HepG2 (cell line): ENCODE results near the gene GATD1. TPM values are rescaled to one million over a fixed set of nuclear protein-coding genes. Genes with fewer than 3 reads are reported as not detected.
A peak's percentile ranks its signal among the peaks of the same experiment; 100 is the strongest.

Experiments used
- ATAD3A ChIP-seq: sonication (generic); formaldehyde crosslinking; IDR thresholded peaks from 2 replicates; pipeline ENCODE4 v1.4.0; 2020; ENCODE audit warnings: missing genetic modification reagents
- HNRNPL ChIP-seq: fragments of 200-400 bp; formaldehyde crosslinking; IDR thresholded peaks from 2 replicates; pipeline ENCODE4 v1.6.1; 2017; ENCODE audit warnings: mild to moderate bottlenecking, low read depth, low read length
- SP4 ChIP-seq: sonication (generic); formaldehyde crosslinking; IDR thresholded peaks from 2 replicates; pipeline ENCODE4 v1.8.1; 2023; ENCODE audit warnings: mild to moderate bottlenecking, missing genetic modification reagents
- TCF12 ChIP-seq, 2 experiments: fragments of 450-650 bp in 1 of 2; sonication (generic) in 1 of 2; formaldehyde crosslinking in 1 of 2; IDR thresholded peaks; 2 replicates each; pipeline versions ENCODE4 v1.6.1 to v1.8.0; 2017 to 2022; ENCODE audit warnings: antibody characterized with exemption in 1 of 2, mild to moderate bottlenecking in 1 of 2, missing genetic modification reagents in 1 of 2, moderate library complexity in 1 of 2
- ZMYM3 ChIP-seq: sonication (generic); formaldehyde crosslinking; IDR thresholded peaks from 2 replicates; pipeline ENCODE4 v1.5.1; 2020; ENCODE audit warnings: mild to moderate bottlenecking, missing genetic modification reagents
- ZNF24 ChIP-seq: fragments of 450-650 bp; IDR thresholded peaks from 2 replicates; pipeline ENCODE4 v1.6.1; 2017; ENCODE audit warnings: antibody characterized with exemption, mild to moderate bottlenecking
- ZNF335 ChIP-seq: sonication (generic); formaldehyde crosslinking; IDR thresholded peaks from 2 replicates; pipeline ENCODE4 v1.4.0; 2020; ENCODE audit warnings: missing genetic modification reagents
- polyA plus RNA-seq, 8 experiments: library from polyadenylated mRNA; depleted of rRNA in 3 of 8; stranded (reverse) in 7 of 8; unstranded in 1 of 8; fragments of >200 nt; fragmentation: Illumina TruSeq in 4 of 8; extraction: Trizol in 4 of 8; gene quantifications; 2 replicates each; pipeline versions ENCODE4 v1.2.1 to v1.2.3, GENCODE V29; 2011 to 2016; ENCODE audit warnings: low read depth in 4 of 8, missing spikeins in 1 of 8, mixed read lengths in 1 of 8; ENCODE audit not compliant: insufficient read depth in 1 of 8
- total RNA-seq, 5 experiments: library from RNA; depleted of rRNA; stranded (reverse); fragments of >200 nt; fragmentation: Illumina TruSeq; extraction: Trizol; gene quantifications; 2 replicates each; pipeline ENCODE4 v1.2.3, GENCODE V29; 2016; ENCODE audit warnings: low read depth in 1 of 5
- TF ChIP-seq, protein P1 (sequence below): sonication (generic); formaldehyde crosslinking; IDR thresholded peaks from 2 replicates; pipeline ENCODE4 v1.4.0; 2020; ENCODE audit warnings: missing genetic modification reagents, borderline replicate concordance
- TF ChIP-seq, protein P2 (sequence below): sonication (generic); formaldehyde crosslinking; IDR thresholded peaks from 2 replicates; pipeline ENCODE4 v1.8.1; 2022; ENCODE audit warnings: mild to moderate bottlenecking, missing genetic modification reagents
- TF ChIP-seq, protein P3 (sequence below): sonication (generic); formaldehyde crosslinking; IDR thresholded peaks from 2 replicates; pipeline ENCODE4 v1.4.0; 2020; ENCODE audit warnings: missing genetic modification reagents
- TF ChIP-seq, protein P4 (sequence below), 2 experiments: sonication (generic) in 1 of 2; formaldehyde crosslinking in 1 of 2; IDR thresholded peaks; 2 replicates each; pipeline versions ENCODE4 v1.6.1 to v1.9.0; 2014 to 2022; ENCODE audit warnings: antibody characterized with exemption in 1 of 2, borderline replicate concordance in 1 of 2, inconsistent platforms in 1 of 2, low read depth in 1 of 2, missing genetic modification reagents in 1 of 2

Gene GATD1
- total and polyA plus RNA-seq, 2 of the 13 experiments (the other 11 are each of a cell fraction or from before 2014, with no cell fraction given), result 31.3 to 60.5 TPM

DNA sequence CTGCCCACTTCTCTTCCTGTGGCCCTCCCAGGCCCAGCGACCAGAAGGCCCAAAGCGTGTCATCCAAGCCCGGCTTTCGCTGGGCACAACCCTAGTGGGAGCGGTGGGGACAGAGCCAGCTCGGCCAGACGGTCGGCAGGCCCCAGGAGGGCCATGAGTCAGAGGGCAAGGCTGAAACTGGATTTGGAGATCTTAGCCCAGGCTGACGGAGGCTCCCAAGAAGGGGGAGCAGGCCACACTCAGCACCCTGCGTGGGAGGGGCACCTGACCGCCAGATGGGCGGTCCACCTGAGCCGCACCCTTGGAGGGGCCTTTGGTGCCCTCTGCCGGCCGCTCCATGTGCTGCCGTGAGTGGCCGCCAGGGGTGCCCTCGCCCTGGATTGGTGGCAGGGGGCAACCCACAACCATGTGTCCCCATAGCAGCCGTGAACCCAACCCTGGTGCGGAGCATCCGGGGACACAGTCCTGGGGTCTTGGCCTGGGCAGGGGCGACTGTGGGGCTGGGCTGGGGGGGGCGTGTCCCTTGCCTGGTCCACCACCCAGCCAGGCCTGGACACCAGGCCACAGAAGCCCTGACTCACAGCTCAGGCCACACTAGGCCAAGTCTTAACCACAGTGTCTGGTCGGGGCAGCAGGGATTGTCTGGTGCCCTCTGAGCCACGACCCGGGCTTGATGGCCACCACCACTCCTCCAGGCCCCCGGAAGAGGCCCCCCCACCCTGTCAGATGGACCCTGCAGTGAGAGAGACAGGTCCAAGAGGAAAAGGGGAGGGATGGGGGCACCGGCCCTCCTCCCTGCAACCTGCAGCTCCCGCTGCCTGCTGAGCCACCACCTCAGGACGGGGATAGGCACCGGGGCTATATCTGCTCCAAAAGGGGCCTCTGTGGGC, 49.2 kb downstream of the GATD1 start (continued):
- TF ChIP-seq, protein P1, sequence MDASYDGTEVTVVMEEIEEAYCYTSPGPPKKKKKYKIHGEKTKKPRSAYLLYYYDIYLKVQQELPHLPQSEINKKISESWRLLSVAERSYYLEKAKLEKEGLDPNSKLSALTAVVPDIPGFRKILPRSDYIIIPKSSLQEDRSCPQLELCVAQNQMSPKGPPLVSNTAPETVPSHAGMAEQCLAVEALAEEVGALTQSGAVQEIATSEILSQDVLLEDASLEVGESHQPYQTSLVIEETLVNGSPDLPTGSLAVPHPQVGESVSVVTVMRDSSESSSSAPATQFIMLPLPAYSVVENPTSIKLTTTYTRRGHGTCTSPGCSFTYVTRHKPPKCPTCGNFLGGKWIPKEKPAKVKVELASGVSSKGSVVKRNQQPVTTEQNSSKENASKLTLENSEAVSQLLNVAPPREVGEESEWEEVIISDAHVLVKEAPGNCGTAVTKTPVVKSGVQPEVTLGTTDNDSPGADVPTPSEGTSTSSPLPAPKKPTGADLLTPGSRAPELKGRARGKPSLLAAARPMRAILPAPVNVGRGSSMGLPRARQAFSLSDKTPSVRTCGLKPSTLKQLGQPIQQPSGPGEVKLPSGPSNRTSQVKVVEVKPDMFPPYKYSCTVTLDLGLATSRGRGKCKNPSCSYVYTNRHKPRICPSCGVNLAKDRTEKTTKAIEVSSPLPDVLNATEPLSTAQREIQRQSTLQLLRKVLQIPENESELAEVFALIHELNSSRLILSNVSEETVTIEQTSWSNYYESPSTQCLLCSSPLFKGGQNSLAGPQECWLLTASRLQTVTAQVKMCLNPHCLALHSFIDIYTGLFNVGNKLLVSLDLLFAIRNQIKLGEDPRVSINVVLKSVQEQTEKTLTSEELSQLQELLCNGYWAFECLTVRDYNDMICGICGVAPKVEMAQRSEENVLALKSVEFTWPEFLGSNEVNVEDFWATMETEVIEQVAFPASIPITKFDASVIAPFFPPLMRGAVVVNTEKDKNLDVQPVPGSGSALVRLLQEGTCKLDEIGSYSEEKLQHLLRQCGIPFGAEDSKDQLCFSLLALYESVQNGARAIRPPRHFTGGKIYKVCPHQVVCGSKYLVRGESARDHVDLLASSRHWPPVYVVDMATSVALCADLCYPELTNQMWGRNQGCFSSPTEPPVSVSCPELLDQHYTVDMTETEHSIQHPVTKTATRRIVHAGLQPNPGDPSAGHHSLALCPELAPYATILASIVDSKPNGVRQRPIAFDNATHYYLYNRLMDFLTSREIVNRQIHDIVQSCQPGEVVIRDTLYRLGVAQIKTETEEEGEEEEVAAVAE (CRISPR knock-in tag), result no peak
- TF ChIP-seq ZNF335 (CRISPR knock-in tag) (peak; percentile 22; the same call in 1 of the 2 replicates), ZNF24 (no peak), SP4 (peak; percentile 84), ZMYM3 (CRISPR knock-in tag) (peak; percentile 11; the same call in 1 of the 2 replicates), HNRNPL (peak; percentile 99), TCF12 (IDR thresholded peaks at IDR 0.05) (no peak), TCF12 (CRISPR knock-in tag; IDR thresholded peaks at IDR 0.05) (0 out of 2 replicates have a peak, but pooled peaks have one; percentile 46), ATAD3A (CRISPR knock-in tag) (no peak)
- TF ChIP-seq, protein P2, sequence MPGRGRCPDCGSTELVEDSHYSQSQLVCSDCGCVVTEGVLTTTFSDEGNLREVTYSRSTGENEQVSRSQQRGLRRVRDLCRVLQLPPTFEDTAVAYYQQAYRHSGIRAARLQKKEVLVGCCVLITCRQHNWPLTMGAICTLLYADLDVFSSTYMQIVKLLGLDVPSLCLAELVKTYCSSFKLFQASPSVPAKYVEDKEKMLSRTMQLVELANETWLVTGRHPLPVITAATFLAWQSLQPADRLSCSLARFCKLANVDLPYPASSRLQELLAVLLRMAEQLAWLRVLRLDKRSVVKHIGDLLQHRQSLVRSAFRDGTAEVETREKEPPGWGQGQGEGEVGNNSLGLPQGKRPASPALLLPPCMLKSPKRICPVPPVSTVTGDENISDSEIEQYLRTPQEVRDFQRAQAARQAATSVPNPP (CRISPR knock-in tag), result 0 out of 2 replicates have a peak, but pooled peaks have one; percentile 75
- TF ChIP-seq, protein P3, sequence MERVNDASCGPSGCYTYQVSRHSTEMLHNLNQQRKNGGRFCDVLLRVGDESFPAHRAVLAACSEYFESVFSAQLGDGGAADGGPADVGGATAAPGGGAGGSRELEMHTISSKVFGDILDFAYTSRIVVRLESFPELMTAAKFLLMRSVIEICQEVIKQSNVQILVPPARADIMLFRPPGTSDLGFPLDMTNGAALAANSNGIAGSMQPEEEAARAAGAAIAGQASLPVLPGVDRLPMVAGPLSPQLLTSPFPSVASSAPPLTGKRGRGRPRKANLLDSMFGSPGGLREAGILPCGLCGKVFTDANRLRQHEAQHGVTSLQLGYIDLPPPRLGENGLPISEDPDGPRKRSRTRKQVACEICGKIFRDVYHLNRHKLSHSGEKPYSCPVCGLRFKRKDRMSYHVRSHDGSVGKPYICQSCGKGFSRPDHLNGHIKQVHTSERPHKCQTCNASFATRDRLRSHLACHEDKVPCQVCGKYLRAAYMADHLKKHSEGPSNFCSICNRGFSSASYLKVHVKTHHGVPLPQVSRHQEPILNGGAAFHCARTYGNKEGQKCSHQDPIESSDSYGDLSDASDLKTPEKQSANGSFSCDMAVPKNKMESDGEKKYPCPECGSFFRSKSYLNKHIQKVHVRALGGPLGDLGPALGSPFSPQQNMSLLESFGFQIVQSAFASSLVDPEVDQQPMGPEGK, result peak; percentile 90
- TF ChIP-seq, protein P4, sequence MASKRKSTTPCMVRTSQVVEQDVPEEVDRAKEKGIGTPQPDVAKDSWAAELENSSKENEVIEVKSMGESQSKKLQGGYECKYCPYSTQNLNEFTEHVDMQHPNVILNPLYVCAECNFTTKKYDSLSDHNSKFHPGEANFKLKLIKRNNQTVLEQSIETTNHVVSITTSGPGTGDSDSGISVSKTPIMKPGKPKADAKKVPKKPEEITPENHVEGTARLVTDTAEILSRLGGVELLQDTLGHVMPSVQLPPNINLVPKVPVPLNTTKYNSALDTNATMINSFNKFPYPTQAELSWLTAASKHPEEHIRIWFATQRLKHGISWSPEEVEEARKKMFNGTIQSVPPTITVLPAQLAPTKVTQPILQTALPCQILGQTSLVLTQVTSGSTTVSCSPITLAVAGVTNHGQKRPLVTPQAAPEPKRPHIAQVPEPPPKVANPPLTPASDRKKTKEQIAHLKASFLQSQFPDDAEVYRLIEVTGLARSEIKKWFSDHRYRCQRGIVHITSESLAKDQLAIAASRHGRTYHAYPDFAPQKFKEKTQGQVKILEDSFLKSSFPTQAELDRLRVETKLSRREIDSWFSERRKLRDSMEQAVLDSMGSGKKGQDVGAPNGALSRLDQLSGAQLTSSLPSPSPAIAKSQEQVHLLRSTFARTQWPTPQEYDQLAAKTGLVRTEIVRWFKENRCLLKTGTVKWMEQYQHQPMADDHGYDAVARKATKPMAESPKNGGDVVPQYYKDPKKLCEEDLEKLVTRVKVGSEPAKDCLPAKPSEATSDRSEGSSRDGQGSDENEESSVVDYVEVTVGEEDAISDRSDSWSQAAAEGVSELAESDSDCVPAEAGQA (IDR thresholded peaks at IDR 0.05; ENCODE audit: low read depth), result peak; percentile 30; the same call in 1 of the 2 replicates
- TF ChIP-seq, protein P4 (CRISPR knock-in tag; IDR thresholded peaks at IDR 0.05; ENCODE audit: borderline replicate concordance), result no peak
